Esophagus muscularis mucosa (tissue), 4 donors: ENCODE data around the gene TUBAL3. TPM values are rescaled to one million over a fixed set of nuclear protein-coding genes. Genes with fewer than 3 reads are reported as not detected.

Experiments
- DNase-seq: peaks from one replicate; pipeline ENCODE4 v3.0.0-alpha.2; 2017; ENCODE audit errors: extremely low spot score
- H3K27ac ChIP-seq, 4 donors: fragments of 200-600 bp; sonication (generic); replicated peaks in 1 of 4; 1 replicate in 3 of 4; 2 replicates in 1 of 4; pipeline ENCODE4 v1.5.1; 2016 to 2019; ENCODE audit warnings: mild to moderate bottlenecking in 1 of 4
- H3K27me3 ChIP-seq, 4 donors: fragments of 200-600 bp; sonication (generic); one replicate each; pipeline versions ENCODE4 v1.5.1 to v1.6.0; 2016 to 2019
- H3K36me3 ChIP-seq, 4 donors: fragments of 200-600 bp; sonication (generic); one replicate each; pipeline ENCODE4 v1.5.1; 2016 to 2019
- H3K4me1 ChIP-seq, 4 donors: fragments of 200-600 bp; sonication (generic); one replicate each; pipeline ENCODE4 v1.5.1; 2016 to 2019
- H3K4me3 ChIP-seq, 4 donors: fragments of 200-600 bp; sonication (generic); 1 replicate in 2 of 4; 2 replicates in 2 of 4; pipeline ENCODE4 v1.5.1; 2016 to 2019; ENCODE audit warnings: mild to moderate bottlenecking in 4 of 4, moderate library complexity in 1 of 4
- H3K9me3 ChIP-seq, 4 donors: fragments of 200-600 bp; sonication (generic); 1 replicate in 3 of 4; 2 replicates in 1 of 4; pipeline ENCODE4 v1.5.1; 2016 to 2019
- CTCF ChIP-seq, 3 experiments: fragments of 200-600 bp in 2 of 3; fragments of 450-650 bp in 1 of 3; sonication (generic) in 2 of 3; IDR thresholded peaks; one replicate each; pipeline ENCODE4 v1.5.1; 2017 to 2019; ENCODE audit warnings: antibody characterized with exemption in 3 of 3, mild to moderate bottlenecking in 2 of 3, moderate library complexity in 1 of 3
- EP300 ChIP-seq: sonication (generic); formaldehyde crosslinking; IDR thresholded peaks from one replicate; pipeline ENCODE4 v1.6.1; 2017; ENCODE audit warnings: antibody characterized with exemption
- POLR2A ChIP-seq: fragments of 450-650 bp; IDR thresholded peaks from one replicate; pipeline ENCODE4 v1.6.1; 2017; ENCODE audit warnings: antibody characterized with exemption, moderate library complexity, mild to moderate bottlenecking, low read depth
- POLR2AphosphoS5 ChIP-seq, 2 donors: sonication (generic); formaldehyde crosslinking; IDR thresholded peaks; one replicate each; pipeline ENCODE4 v1.6.1; 2017; ENCODE audit warnings: antibody characterized with exemption in 2 of 2
- WGBS: methylation state at CpG from one replicate; pipeline ENCODE4 v1.1.5; 2018; 5-methylcytosine and 5-hydroxymethylcytosine counted together
- intact Hi-C: fragments of 100-400 bp; cut with DNase I; formaldehyde crosslinking; loops from one replicate; pipeline ENCODE4 v1.15.1; 2023
- total RNA-seq, 4 donors: library from RNA; depleted of rRNA; stranded (reverse); fragments of >200 nt; gene quantifications; one replicate each; pipeline versions ENCODE4 v1.1.0 to v1.2.1, GENCODE V29; 2016

The TUBAL3 gene
- total RNA-seq, 4 donors from 2014 or later, result 0.34 to 0.66 (median 0.52) TPM; not detected in 1

DNA sequence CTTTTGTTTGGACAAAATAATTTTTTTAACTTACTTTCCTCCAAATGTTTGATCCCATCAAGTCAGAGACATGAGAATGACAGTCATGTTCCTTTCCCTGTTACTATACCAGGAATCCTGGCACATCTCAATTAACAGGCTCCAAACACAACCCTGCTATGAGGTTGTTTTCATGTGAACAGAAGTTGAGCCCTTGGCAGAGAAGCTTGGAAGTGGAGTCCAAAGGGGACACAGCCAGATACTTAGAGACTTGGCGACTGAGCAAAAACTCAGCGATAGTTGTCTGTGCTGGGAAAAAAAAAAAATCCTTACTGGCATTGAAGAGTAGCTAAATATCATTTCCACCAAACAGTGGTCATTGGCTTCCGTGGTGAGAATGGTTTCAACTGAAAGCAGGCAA is 12.8 kb downstream of the TUBAL3 start:
- 78% methylated on average over 3 of the region's 3 CpGs for WGBS
- no peak overlapping the region for H3K27ac ChIP-seq

GRCh38 chr10:5390607-5391205 is 13.9 kb downstream of the TUBAL3 start:
- Histone ChIP-seq H3K9me3 (peaks cover 0 to 28% (median 26%) of the 10 kb centered on the region in 4 donors), H3K4me1 (no peaks in the 10 kb centered on the region), H3K27ac (no peak overlapping the region), H3K27me3 (no peaks in the 10 kb centered on the region), H3K36me3 (peaks cover 0 to 6% (median 0%) of the 10 kb centered on the region in 4 donors), H3K4me3 (no peak overlapping the region)
- no peak for DNase-seq
- intact Hi-C loops, result no loop called here
- no peak for TF ChIP-seq POLR2A
- no peak for TF ChIP-seq EP300
- no peak for TF ChIP-seq POLR2AphosphoS5 (IDR thresholded peaks at IDR 0.05)
- TF ChIP-seq CTCF (IDR thresholded peaks at IDR 0.05), result no peak
- 94% methylated on average over 1 of the region's 1 CpG for WGBS

More for the DNA sequence above, 12.8 kb downstream of the TUBAL3 start:
- no peak overlapping the region for H3K4me3 ChIP-seq
- no peaks in the 10 kb centered on the region for H3K4me1 ChIP-seq
- H3K36me3 ChIP-seq, result peaks cover 0 to 6% (median 0%) of the 10 kb centered on the region in 4 donors
- peak; percentile 1 for DNase-seq
- peaks cover 0 to 28% (median 26%) of the 10 kb centered on the region in 4 donors for H3K9me3 ChIP-seq
- TF ChIP-seq POLR2AphosphoS5 (IDR thresholded peaks at IDR 0.05) (no peak), POLR2A (no peak), CTCF (IDR thresholded peaks at IDR 0.05) (no peak), EP300 (no peak)
- intact Hi-C loops, result no loop called here
- no peaks in the 10 kb centered on the region for H3K27me3 ChIP-seq

DNA sequence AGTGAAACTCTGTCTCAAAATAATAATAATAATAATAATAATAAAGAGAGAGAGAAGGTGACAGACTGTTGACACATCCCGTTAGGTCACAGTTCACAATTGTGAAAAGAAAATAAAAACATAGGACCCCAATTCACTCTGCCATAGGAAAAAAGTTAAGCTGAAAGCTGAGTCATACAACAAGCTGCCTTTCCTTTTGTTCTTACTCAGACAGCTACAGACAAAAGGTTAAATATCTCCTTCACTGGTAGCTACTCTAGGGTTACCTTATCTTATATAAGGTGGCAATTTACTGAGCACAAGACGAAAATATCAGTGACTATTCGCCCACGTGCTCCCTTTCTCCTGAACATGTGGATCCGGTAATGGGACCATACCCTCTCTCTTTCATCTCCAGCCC is 17.5 kb downstream of the TUBAL3 start:
- H3K4me3 ChIP-seq, result no peak overlapping the region
- no peak overlapping the region for H3K27ac ChIP-seq
- 92% methylated on average over 5 of the region's 5 CpGs for WGBS
- H3K4me1 ChIP-seq, result no peaks in the 10 kb centered on the region
- no peaks in the 10 kb centered on the region for H3K27me3 ChIP-seq
- DNase-seq, result no peak
- intact Hi-C loops, result loop anchor here (10.0 kb wide), 1 partner anchor 542 kb away; no protein-coding TSS in a partner anchor
- no peaks in the 10 kb centered on the region for H3K36me3 ChIP-seq
- peaks cover 0 to 28% (median 26%) of the 10 kb centered on the region in 4 donors for H3K9me3 ChIP-seq
- TF ChIP-seq EP300 (no peak), POLR2AphosphoS5 (IDR thresholded peaks at IDR 0.05) (no peak), CTCF (IDR thresholded peaks at IDR 0.05) (no peak), POLR2A (no peak)

- TF ChIP-seq EP300 (no peak), POLR2A (no peak), CTCF (IDR thresholded peaks at IDR 0.05) (no peak), POLR2AphosphoS5 (IDR thresholded peaks at IDR 0.05) (no peak)
- H3K36me3 ChIP-seq, result no peaks in the 10 kb centered on the region
- H3K4me1 ChIP-seq, result no peaks in the 10 kb centered on the region
- DNase-seq, result peak; percentile 62
- H3K4me3 ChIP-seq, result no peak overlapping the region
- no peak overlapping the region for H3K27ac ChIP-seq
- peaks cover 0 to 11% (median 9%) of the 10 kb centered on the region in 4 donors for H3K9me3 ChIP-seq
- no peaks in the 10 kb centered on the region for H3K27me3 ChIP-seq
- intact Hi-C loops, result loop anchor here (10.0 kb wide), 1 partner anchor 540 kb away; no protein-coding TSS in a partner anchor
- 81% methylated on average over 2 of the region's 2 CpGs for WGBS
Observed at GRCh38 chr10:5385224-5385623, 19.4 kb downstream of the TUBAL3 start.
